Lower leg skin (tissue), 3 donors: Measurements from ENCODE around the gene SH3RF3.

Experiments
- CTCF ChIP-seq, 3 donors: fragments of 450-650 bp; IDR thresholded peaks; one replicate each; pipeline ENCODE4 v1.5.1; 2016; ENCODE audit warnings: antibody characterized with exemption in 3 of 3, mild to moderate bottlenecking in 3 of 3, moderate library complexity in 2 of 3
- POLR2A ChIP-seq, 2 donors: fragments of 450-650 bp; IDR thresholded peaks; one replicate each; pipeline ENCODE4 v1.6.1; 2016 to 2017; ENCODE audit warnings: antibody characterized with exemption in 2 of 2, mild to moderate bottlenecking in 1 of 2, moderate library complexity in 1 of 2

GRCh38 chr2:109290887-109291643 lies 162.1 kb downstream of the SH3RF3 start:
- TF ChIP-seq CTCF (IDR thresholded peaks at IDR 0.05) = no peak
- no peak for TF ChIP-seq POLR2A (IDR thresholded peaks at IDR 0.05)
